ELR (cell line): ENCODE data around the gene DIP2C.
A peak's percentile ranks its signal among the peaks of the same experiment; 100 is the strongest.
"Not testable (repeated sequence)": the region's sequence is repeated elsewhere in the genome, so short reads cannot be mapped to it uniquely, and the experiment has no call there.

Source experiments
- DNase-seq: peaks from one replicate; pipeline ENCODE4 v3.0.0-alpha.2; 2015; ENCODE audit warnings: low read depth

The DIP2C gene

GRCh38 chr10:697097-697875, 7.8 kb upstream of the DIP2C start:
- DNase-seq: no peak

- DNase-seq: no peak
Observed at GRCh38 chr10:695396-695795, 5.9 kb upstream of the DIP2C start.

GRCh38 chr10:693506-693905, 4.0 kb upstream of the DIP2C start:
- DNase-seq: peak; percentile 37

- no peak for DNase-seq
Observed at GRCh38 chr10:692682-693351, 3.3 kb upstream of the DIP2C start.

GRCh38 chr10:691216-691615, 1.7 kb upstream of the DIP2C start:
- no peak for DNase-seq

- DNase-seq: peak; percentile 16
Observed at GRCh38 chr10:690372-691161, 1.1 kb upstream of the DIP2C start.

- no peak for DNase-seq
Observed at GRCh38 chr10:689121-689451, 382 bp downstream of the DIP2C start.

GRCh38 chr10:688312-689120, 952 bp downstream of the DIP2C start:
- peak; percentile 63 for DNase-seq

GRCh38 chr10:687583-688311, 1.7 kb downstream of the DIP2C start:
- no peak for DNase-seq

GRCh38 chr10:686155-686931, 3.1 kb downstream of the DIP2C start:
- DNase-seq: no peak

- DNase-seq: no peak
Observed at GRCh38 chr10:685613-686012, 3.9 kb downstream of the DIP2C start.

- DNase-seq: peak; percentile 97
Observed at GRCh38 chr10:683448-684071, 5.9 kb downstream of the DIP2C start.

- no peak for DNase-seq
Observed at GRCh38 chr10:682931-683447, 6.5 kb downstream of the DIP2C start.

- peak; percentile 55 for DNase-seq
Observed at GRCh38 chr10:681670-682318, 7.7 kb downstream of the DIP2C start.

- no peak for DNase-seq
Observed at GRCh38 chr10:680745-681144, 8.7 kb downstream of the DIP2C start.

GRCh38 chr10:680146-680545, 9.3 kb downstream of the DIP2C start:
- DNase-seq: no peak

GRCh38 chr10:679556-679955, 9.9 kb downstream of the DIP2C start:
- no peak for DNase-seq

- DNase-seq: not testable (repeated sequence)
Observed at GRCh38 chr10:678662-679005, 10.8 kb downstream of the DIP2C start.
